HG02852 (cell line): ENCODE results near the gene RNF31.
A peak's percentile ranks its signal among the peaks of the same experiment; 100 is the strongest.

Experiments used
- ATAC-seq: cut with Tn5 transposase; IDR thresholded peaks from one replicate; pipeline ENCODE4 v1.9.1; 2021; ENCODE audit warnings: mild to moderate bottlenecking, moderate library complexity; ENCODE audit not compliant: unreplicated experiment

Gene RNF31

DNA sequence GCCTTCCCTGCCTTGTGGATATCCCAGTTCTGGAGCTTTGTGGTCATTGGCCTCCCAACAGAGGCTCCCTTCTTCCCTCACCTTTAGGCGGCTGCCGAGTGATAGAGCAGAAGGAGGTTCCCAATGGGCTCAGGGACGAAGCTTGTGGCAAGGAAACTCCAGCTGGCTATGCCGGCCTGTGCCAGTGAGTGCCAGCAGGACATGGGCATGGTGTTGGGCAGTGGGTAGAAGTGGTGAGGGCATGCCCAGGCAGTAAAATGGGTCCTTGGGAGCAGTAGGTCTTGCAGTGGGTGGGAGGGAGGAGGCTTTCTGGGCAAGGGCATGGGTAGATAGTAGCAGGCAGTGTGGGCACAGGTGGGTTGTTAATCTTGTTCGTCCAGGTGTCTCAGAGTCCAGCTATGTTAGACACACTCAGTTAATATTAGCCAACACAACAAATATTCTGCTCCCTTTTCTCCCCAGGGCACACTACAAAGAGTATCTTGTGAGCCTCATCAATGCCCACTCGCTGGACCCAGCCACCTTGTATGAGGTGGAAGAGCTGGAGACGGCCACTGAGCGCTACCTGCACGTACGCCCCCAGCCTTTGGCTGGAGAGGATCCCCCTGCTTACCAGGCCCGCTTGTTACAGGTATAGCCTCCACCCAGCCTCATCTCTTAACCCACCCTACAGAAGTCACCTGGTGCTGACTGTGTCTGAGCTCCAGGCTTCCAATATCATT lies 12.6 kb downstream of the RNF31 start:
- ATAC-seq: no peak

DNA sequence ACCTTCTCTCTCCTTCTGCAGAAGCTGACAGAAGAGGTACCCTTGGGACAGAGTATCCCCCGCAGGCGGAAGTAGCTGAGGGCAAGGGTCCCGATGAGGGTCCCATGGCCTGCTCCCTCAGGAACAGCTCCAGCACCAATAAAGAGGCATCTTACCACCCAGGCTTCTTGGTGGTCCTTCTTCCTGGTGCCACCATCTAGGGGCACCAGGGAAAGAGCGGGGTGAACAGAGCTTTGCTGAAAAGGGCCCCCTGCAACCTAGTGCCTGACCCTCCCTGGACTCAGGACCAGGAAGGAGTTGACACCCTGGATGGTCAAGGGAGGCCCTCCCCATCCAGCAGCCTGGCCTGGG lies 13.2 kb downstream of the RNF31 start:
- ATAC-seq: no peak

DNA sequence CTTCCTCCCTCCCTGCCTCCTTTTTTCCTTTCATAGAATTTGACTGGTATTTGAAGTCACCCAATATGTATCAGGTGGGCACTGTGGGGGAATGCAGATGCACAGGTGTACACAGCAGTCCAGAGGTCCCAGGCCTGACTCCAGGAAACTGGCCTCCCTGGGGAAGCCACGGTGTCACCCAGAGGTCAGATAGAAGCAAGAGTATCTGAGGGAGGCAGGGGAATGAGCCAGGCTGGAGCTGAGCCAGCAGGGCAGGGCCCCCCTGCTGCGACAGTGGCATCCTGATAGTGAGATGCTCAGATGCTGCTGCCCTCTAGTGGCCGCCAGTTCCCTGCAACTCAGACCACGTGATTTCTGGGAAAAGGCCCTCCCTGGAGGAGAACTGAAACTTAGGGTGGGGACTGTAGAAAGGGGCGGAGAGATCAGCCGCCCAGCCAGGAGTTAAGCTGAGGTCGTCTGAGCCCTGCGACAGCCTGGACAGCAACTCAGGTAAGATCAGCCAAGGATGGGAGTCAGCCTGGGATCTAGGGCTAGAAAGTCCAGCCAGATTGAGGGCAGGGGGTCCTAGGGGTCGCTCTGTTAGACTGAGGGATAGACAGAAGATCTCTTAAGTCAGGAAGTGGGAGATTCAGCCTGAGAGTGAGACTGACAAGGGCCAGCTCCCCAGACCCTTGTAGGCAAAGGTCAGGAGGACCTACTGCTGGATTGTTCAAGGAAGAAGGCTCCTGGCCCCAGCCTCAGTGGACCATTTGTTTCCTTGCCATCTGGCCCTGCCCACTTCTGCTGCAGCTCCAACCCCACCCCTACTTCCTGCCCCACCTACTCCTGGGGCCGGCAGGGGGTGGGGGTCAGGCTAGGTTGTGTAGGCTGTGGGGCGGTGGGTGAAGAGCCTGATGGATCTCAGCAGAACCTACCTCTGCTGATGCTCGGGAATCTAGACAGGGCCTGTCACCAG lies 13.8 kb downstream of the RNF31 start, which contains the start of gene IRF9:
TSS of gene IRF9 (plus strand) at position 416 of the 955 bp plus-strand sequence. CDS start 880 bp downstream, outside the sequence.
- ATAC-seq: peak; percentile 79

DNA sequence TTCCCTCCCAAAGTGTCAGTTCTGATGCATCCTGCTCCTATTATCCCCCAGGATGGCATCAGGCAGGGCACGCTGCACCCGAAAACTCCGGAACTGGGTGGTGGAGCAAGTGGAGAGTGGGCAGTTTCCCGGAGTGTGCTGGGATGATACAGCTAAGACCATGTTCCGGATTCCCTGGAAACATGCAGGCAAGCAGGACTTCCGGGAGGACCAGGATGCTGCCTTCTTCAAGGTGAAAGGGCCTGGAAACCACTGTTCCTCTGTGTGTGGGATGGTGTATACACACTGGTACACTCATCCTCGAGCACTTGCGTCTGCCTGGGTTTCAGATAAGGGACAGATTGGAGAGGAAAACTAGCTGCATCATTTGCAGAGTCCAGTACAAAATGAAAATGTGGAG lies 14.8 kb downstream of the RNF31 start:
- no peak for ATAC-seq

DNA sequence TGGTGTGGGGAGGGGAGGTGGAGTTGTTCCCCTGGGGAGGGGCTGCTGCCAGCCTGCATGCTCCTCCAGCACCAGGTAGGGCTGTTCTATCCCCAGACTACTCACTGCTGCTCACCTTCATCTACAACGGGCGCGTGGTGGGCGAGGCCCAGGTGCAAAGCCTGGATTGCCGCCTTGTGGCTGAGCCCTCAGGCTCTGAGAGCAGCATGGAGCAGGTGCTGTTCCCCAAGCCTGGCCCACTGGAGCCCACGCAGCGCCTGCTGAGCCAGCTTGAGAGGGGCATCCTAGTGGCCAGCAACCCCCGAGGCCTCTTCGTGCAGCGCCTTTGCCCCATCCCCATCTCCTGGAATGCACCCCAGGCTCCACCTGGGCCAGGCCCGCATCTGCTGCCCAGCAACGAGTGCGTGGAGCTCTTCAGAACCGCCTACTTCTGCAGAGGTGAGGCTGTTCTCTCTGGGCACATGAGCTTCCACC lies 17.3 kb downstream of the RNF31 start:
- no peak for ATAC-seq

DNA sequence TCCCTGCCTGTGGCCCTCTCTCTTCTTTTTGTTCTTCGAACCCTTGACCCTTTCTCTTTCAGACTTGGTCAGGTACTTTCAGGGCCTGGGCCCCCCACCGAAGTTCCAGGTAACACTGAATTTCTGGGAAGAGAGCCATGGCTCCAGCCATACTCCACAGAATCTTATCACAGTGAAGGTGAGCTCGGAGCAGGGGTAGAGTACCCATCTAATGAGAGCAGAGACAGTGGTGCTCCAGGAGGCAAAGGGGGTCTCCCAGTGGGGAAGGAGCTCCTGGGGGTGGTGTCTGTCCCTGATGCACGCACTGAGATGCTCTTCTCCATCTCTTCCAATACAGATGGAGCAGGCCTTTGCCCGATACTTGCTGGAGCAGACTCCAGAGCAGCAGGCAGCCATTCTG lies 18.5 kb downstream of the RNF31 start:
- ATAC-seq: no peak

DNA sequence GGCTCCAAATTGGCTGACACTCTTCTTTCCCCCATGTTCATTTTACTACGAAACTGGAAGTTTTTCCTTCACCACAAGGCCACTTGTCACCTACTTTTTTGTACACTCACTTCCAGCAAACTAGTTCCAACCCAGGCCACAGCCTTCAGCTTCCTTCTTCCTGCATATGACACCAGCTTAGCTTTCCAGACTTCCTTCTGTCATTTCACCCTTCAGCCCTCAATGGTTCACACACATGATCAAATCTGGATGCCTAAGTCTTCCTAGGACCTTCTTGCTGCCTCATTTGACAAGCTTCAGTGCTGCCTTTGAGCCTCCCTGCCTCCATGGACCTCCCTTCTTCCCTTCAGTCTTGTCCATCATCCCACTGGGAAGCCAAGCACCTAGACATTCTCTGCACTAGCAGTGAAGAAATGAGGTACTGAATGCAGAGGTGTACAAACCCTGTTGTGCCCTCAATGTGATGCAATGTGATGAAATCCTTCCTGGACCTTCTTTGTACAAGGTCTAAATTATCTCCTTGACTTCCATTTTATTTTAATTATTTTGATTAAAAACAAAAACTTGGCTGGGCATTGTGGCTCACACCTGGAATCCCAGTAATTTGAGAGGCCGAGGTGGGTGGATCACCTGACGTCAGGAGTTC lies 20.3 kb downstream of the RNF31 start:
- no peak for ATAC-seq

DNA sequence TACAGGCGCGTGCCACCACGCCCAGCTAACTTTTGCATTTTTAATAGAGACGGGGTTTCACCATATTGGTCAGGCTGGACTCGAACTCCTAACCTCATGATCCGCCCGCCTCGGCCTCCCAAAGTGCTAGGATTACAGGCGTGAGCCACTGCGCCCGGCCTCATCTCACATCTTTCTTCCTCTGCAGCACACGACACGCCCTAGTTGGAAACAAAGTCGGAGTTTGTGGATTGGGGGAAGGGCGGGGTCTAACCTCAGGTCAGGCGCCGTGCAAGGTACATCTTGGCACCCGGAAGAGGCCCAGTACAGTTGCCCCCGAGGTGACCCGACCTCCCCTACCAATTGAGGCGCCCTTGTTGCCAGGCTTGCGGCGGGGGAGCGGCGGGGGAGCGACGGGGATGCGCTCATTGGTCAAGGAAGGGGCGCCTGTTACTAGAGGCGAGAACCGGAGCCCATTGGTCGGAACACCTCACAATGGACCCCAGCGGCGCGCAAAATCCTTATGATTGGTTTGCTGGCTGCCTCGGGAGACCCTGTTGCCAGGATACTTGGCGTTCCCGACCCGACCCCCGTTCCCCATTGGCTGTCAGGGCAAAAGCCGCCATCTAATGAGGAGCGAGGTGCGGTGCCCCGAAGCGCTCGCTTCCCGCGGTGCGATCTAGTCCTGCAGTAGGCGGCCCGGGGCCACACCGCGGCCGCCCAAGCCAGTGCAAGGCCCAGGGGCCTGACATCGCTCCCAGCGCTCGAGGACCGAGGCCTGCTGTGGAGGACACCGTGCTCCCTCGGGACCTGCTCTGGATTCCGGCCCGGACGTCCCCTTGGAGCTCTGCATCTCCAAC lies 24.3 kb downstream of the RNF31 start, which contains the start of gene REC8:
TSS of gene REC8 (plus strand) at position 659 of the 839 bp plus-strand sequence. CDS start 473 bp downstream, outside the sequence.
- ATAC-seq: peak; percentile 84

DNA sequence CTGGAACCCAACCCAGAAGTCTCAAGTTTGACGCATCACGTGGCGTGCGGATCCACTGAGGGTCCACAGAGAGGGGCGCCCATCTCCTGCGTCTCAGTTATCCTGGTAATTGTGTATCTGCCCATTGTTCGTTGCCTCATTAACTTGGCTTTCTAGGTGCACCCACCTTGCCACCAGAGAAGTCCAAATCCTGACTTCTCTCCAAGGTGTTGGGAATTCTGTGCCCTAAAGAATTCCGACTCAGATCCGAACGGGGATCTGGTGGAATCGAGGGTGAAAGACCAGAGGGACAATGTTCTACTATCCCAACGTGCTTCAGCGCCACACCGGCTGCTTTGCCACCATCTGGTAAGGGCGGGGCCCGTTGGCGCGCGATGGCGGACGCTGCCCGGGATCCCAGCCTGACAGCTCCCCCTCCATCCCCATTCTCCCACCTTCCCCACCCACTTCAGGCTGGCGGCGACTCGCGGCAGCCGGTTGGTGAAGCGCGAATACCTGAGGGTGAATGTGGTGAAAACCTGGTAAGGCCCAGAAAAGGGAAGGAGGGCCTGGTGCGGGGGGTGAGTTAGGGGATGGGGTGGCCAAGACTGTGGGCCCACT lies 25.1 kb downstream of the RNF31 start:
- no peak for ATAC-seq

DNA sequence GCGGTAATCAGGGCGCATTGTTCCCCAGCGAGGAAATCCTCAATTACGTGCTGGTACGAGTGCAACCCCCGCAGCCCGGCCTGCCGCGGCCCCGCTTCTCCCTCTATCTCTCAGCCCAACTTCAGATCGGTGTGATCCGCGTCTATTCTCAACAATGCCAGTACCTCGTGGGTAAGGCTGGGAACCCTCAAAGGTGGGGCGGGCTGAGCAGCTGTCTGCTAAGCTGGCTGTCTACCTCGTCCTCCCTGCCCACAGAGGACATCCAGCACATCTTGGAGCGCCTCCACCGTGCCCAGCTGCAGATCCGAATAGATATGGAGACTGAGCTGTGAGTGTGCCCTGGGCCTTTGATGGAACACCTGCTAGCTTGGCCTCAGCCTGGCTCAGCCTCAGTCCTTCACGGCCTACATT lies 25.6 kb downstream of the RNF31 start:
- ATAC-seq: no peak

DNA sequence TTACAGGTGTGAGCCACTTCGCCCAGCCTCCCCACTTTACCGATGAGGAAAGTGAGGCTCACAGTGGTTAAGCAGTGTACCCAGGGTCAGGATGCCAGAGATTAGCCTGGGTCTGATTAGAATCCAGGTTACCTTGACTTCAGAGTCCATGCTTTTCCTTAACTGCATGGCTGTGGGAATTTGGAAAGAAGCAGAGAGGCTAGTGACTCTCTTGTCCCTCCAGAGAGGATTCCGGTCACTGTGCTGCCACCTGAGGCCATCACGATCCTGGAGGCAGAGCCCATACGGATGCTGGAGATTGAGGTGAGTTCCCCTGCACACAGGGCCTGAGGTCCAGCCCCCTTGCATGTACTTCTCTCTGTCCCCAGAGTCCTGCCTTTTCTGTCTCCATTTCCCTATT lies 29.3 kb downstream of the RNF31 start:
- ATAC-seq: no peak

DNA sequence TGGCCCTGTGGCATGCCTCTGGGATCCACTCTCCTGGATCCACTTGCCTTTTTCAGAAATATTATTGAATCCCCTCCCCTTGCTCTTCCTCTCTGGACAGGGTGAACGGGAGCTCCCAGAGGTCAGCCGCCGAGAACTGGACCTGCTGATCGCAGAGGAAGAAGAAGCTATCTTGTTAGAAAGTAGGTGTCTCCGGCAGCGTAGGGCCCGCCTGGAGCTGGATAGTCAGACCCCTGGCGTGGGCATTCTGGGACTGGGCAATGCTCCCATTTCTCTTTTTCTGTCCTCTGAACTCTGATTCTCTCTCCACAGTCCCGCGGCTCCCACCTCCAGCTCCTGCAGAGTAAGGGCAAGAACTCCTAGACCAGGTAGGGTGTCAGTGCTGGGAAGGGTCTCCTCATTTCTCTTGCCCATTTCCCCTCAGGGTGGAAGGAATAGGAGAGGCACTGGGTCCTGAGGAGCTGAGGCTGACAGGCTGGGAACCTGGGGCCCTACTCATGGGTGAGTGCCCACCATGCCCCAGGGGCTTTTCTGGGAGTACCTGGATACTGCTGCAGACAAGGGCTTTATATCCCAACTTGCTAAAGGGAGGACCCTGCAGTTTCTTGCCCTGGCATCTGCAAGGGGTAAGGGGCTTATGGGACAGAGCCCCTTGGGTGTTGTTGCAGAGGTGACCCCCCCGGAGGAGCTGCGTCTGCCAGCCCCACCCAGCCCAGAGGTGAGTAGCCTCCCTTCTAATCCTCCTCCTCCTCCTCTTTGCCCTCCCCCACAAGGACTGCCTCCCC lies 29.9 kb downstream of the RNF31 start:
- no peak for ATAC-seq

DNA sequence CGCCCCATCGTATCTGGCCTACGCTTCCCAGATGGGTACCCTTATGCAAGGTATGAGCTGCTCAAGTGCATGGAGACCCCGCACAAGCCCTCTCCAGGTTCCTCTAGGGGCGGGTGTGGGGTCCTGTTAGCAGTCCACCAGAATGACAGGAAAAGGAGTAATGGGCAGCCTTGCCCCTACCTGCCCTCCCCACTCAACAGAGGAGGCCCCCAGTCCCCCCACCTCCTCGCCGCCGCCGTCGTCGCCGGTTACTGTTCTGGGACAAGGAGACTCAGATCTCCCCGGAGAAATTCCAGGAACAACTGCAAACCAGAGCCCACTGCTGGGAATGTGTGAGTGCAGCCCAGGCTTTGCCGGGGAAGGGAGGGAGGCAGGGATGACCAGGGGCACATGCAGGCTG lies 30.6 kb downstream of the RNF31 start:
- no peak for ATAC-seq

DNA sequence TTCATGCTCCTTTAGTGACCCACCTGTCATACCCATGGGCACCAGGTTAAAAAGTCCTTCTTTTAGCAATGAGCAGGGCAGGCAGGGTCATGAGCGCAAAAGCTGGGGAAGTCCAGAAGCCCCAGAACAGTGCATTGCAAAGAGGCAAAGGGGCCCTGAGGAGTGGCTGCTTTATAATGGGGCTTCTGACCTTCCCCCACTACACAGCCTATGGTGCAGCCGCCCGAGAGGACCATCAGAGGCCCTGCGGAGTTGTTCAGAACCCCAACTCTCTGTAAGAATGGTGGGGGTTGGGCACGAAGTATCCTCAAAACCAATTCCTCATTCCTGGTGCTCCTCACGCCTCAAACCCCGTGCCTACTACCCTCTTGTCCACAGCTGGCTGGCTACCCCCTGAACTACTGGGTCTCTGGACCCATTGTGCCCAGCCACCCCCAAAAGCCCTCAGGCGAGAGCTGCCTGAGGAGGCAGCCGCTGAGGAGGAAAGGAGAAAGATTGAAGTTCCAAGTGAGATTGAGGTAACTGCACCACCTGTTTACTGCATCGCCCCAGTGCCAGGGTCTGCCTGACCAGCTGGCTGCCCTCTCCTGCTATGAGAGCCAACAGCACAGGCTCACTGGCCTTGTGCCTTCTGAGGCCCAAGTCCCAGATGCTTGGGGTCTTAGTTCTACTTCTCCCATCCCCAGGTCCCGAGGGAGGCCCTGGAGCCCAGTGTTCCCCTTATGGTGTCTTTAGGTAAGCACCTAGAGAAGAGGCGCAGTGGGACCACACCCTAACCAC lies 31.3 kb downstream of the RNF31 start:
- no peak for ATAC-seq

DNA sequence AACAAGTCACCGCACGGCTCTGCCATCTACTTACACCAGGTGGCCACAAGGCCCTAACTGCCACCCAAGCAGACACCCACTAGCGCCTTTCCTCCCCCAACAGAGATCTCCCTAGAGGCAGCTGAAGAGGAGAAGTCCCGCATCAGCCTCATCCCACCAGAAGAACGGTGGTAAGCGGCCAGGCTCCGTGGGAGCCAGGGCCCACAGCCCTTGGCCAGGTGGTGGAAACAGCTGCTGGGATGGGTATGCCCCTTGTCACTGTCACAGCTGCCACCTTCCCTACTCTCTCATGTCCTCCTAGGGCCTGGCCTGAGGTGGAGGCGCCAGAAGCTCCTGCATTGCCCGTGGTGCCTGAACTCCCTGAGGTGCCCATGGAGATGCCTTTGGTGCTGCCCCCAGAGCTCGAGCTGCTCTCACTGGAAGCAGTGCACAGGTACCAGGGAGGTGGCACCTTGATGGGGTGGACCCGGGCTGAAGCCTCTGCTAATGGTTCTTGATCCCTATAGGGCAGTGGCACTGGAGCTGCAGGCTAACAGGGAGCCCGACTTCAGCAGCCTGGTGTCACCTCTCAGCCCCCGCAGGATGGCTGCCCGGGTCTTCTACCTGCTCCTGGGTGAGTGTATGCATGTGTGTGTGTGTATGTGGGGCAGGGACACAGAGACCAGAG lies 32.1 kb downstream of the RNF31 start:
- no peak for ATAC-seq

DNA sequence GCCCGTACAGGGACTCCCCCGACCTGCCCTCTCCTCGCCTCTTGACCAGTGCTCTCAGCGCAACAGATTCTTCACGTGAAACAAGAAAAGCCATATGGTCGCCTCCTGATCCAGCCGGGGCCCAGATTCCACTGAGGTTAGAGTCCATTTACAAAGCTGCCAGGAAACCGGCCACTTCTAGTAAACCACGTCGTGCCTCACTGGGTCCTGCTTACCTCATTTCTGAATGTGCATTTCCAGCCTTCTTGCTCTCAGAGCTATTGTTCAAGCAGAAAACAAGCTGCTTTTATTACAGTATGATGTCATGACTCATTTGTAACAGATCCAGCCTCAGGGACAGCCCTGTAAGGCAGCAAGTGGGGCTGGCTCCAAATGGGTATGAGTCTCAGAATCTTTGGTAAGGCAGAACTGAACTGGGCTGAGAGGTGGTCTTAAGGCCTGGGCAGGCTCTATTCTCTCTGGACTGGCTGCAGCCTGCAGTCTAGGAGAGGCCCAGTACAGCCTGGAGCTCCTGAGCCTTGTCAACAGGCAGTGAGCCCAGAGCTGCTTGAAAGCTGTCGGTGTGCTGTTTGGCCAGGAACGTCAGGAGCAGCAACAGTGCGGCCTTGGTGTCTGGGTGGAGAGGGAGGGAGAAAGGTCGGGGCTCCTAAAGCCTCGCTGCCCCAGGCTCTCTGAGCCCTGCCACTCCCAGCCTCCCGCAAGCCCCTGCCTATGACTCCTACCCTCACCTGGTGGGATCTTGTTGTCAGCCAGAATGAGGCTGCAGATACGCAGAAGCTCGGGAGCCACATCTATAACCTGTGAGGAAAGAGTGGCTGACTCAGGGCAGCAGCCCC lies 32.9 kb downstream of the RNF31 start:
- no peak for ATAC-seq
